NCI-H2107 treated with DMSO at 0.1 percent for 48 hours (cell line): Measurements from ENCODE around the gene SEMA5A.

ENCODE experiments used
- DNase-seq: peaks from one replicate; lab custom pipeline; 2025; ENCODE audit not compliant: unreplicated experiment; lab: John Stamatoyannopoulos, UW

SEMA5A gene

DNA sequence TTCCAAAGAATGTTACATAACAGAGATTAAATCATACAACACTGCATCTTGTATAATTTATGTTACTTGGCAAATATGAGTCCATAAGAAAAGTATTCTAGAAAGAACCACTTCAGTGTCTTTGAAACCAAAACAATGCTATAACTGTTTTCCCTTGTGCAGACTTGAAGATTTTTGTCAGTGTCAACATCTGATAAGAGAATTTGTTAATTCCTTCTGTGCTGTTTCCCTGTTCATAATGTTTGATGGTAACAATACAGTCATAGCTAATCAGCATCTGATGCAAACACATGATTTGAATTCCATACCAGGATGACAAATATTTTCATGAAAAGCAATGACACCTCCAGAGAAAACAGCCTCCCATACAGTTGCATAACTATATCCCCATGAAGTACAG, 306.8 kb downstream of the SEMA5A start:
- no peak for DNase-seq

DNA sequence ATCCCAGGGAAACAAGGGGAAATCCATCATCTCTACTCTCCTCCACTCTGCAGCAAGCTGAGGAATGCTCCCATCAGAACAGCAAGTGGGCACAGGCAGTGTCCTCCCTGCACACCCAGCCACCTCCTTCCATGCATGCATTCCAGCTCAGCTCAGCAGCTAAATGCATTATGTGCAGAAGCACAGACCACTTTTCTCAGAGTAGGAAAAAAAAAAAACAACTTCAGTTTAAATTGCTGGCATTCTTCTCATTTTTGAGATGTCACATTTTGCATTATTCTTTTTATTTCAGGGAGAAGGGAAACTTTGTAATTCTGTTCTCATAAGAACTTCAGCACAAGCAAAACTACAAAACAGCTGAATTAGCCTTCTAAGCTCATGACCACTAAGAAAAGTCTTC, 312.2 kb downstream of the SEMA5A start:
- DNase-seq: no peak

DNA sequence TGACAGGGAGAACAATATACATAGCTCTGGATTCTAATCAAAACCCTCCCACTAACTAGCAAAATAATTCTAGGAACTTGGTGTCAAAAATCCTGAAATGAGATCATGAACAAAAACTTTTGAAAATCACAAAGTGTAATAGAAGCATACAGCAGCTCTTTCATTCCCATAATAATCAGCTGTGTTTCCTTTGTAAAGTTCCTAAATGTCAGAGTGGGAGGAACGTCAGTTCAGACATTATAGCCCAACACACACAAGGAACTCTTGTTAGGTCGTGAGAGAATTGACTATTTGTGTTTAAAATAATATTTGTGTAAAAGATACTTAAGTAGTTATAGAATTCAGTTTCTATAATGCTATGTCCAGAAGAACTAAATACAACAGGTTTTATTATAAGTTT, 312.8 kb downstream of the SEMA5A start:
- DNase-seq: no peak

DNA sequence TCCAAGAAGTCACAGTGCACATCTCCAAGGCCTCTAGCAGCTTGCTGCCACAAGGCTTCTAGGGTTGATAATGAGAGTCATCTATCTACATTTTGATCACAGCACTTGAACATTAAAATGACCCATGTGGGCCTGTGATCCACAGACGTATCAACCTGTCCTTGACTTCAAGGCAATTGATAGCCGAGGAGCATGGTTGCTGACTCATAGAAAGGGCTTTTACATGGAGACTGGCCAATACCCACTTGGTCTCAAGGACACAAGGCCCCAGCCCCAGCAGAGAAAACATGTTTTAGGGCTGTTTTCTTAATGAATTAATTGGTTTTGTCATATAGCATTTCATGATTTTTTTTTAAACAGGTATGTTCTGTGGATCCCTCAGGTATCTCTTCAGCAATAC, 314.0 kb downstream of the SEMA5A start:
- DNase-seq: no peak

DNA sequence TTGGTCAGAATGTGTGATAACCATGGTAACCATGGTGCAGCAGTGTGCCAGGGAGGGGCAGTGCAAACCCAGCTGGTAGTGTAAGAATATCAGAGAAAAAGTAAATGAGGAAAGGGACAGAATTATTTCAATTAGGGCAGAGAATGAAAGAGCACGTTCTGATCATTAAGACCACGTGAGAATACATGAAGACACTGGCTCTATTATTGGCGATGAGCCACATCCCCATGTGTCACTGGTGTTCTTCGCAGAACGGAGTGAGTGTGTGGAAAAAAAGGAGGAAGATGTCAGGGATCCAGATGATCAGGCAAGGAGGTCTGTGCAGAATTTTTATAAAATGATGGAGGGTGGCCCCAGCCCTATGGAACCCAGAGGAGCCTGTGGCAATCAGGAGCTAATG, 315.5 kb downstream of the SEMA5A start:
- no peak for DNase-seq

DNA sequence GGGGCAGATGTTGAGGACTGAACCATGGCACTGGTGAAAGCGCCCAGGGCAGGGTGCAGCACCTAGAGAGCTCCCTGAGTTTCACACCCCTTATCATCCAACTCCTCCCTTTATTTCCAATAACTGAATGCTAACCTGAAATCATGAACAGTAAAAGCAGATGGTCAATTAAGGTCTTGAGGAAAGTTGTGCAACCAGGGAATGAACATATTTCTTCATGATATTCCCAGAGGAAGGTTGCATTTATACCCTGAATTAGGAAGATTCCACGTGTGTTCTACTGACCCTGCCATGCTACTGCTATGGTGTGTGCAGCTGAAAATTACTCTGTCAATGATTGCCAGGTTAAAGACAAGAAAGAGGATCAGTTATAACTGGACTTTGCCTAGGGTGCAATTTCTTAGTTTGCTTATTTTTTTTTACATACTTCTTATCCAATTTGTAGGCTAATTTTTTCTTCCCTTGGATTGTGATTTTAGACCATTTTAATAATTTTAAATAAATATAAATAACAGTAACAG, 319.8 kb downstream of the SEMA5A start:
- no peak for DNase-seq

DNA sequence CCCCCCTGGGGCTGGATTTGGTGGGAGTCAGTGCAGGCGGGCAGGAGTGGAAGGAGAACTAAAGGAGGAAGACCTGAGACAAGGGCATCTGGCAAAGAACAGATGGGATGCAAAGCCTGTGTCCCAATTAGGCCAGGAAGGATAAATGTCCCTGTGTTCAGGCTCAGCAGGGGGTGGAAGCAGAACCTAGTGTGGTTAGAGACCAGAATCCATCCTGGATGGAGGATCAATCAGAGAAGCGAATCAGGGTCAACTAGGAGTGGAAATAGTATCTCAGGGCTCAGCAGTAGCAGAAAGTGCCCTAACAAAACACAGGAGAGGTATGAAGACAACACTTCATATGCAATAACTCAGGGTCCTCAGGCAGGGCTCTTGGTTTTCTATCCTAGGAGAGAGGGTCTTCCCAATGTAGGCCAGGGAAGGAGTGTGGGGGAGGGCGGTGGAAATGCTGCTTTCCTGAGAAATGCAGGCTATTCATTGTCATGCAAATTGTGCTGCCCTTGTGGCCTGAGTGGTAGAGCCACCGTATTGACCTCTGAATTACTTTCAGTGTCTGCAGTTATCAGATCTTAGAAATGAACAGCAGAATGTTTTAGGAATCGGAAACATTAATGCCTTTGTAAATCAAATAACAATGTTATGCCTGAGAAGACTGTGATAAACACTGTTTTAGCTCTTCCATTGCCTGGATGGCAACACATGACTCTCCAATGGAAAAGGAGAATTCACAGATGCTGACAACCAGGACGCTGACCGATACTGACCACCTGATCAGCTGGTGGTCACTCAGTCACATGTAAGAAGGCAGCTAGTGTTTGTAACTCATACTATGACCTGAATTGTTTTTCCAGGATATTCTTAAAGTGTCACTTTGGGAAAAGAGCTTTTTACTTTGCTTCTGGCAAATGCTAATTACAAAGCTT, 323.6 kb downstream of the SEMA5A start:
- DNase-seq: no peak

DNA sequence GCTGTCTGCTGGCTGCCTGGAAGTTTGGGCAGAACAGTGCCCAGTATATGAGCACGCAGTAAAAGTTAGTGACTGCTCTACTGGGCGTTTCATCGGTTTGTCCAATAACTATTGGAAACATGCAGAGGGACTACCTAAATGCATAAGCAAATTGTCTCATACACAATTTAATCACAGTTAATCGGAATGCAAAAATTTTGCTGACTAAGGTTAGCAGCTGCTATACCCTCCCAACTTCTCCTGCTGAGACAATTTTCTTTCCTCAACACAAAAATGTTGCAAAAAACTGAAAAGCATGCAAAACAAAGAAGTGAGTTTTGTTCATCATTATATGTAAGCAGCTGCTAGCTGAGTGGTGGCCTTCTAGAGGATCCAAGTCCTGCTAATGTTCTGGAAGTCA, 327.5 kb downstream of the SEMA5A start:
- no peak for DNase-seq

DNA sequence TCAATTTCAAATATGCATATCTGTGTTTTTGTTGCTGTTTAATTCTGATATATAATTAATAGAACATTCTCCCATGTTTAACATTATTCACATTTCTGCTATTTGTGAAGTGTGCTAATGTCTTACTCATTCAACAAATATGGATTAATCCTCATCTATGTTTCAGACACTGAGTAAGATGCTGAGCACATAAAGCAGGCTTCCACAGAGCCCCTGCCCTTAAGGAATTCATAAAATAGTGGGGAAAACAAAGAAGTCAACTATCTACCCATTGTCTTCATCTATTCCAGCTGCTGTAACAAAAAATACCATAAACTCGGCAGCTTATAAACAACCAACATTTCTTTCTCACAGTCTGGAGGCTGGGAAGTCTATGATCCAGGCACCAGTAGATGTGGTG, 333.3 kb downstream of the SEMA5A start:
- DNase-seq: no peak

DNA sequence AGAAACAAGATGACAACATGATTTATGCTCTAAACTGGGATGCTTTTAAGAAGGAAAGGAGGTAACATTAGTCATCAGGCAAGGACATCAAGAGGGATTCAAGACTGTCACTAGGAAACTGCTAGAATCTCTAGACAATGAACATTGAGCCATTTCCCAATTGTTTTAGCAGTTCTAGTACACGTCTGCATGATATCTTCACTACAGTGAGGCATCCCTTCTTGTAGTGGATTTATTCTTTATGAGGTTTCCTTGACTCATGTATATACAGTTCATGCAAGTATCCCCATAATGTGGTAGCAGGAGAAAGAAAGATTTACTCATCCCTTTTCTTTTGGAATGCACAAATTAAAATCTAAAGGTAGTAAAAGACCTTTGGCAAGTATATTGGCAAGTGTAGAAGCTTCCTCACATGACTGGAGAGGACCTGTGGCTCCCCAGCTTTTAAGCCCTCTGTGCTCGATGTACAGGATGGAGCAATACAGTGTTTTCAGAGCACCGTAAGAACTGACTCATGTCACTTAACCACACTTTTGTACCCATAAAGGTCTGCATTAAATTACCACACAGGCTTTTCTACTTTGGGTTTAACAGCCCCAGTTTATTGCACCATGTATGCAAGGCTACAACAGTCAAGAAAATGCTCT, 335.9 kb downstream of the SEMA5A start:
- no peak for DNase-seq

DNA sequence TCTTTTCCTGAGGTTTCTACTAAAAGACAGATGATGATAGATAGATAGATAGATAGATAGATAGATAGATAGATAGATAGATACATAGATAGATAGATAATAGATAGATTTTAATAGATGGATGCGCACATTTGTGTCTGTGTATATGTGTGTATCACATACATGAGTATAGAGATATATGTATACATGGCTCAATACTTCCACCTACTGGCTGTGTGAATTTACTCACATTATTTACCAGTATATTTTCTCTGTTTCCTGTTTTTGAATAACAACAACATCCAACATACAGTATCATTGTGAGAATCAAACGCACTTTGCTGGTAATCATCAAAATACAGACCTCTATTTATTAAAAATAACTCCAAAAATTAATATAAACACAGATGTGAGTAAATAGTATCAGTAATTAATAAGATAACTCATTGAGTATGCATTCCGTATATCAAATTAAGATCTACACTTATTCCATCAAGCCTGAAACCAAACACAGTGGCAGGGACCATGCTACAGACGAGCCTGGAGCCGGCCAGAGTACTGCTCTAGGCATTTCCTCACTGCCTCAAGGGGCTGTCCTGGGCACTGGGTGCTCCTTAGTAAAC, 338.0 kb downstream of the SEMA5A start:
- DNase-seq: peak; percentile 70

DNA sequence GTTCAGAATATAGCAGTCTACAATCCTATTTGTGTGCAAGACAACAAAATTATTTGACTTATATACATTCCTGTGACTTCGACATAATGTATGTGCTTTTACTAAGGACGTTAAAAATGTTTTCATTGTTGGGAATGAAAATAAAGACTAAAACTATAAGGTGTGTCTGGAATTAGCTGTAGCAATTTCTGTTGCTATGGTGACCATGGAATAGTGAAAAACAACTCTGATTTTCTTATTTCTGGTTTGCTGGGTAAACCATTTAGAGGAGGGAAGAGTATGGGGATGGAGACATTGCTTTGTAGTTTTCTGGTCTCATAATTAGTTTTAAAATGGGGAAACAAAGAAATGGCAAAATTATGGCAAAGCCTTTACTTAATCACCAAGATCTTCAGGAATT, 343.2 kb downstream of the SEMA5A start:
- no peak for DNase-seq

DNA sequence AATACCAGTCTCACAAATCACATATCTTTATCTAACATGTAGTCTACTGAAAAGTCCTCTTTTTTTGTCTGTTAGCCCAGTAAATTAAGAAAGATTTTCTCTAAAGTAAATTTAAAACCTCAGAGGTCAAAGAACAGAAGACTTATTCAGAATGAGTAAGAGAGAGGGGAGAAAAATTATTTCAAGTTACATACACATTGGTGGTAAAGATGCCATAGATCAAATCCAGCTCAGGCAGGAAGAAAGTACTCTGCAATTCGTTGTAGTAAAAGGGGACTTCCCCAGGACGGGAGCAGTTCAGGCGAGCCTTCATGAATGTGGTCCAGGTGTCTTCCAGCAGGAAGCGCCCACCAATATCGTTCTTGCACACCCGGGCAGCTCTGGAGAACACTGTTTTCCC, 344.1 kb downstream of the SEMA5A start:
- DNase-seq: no peak

DNA sequence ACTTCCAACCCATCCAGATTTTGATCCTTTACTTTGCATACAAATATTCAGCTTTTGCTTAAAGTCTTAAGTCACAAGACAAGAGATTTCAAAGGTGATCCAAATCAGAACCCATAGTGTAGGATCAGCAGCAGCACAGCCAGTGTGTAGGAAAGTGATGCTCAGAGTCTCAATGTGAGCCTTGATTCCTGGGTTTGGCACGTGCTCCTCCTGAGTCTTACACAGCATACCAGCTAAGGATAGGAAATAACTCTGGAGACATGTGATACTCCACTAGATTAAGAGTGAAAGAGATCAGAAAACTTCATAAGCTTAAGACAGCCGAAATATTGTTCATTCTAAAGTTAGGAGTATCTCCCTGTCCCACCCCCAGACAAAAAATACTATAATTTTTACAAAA, 344.9 kb downstream of the SEMA5A start:
- DNase-seq: no peak

DNA sequence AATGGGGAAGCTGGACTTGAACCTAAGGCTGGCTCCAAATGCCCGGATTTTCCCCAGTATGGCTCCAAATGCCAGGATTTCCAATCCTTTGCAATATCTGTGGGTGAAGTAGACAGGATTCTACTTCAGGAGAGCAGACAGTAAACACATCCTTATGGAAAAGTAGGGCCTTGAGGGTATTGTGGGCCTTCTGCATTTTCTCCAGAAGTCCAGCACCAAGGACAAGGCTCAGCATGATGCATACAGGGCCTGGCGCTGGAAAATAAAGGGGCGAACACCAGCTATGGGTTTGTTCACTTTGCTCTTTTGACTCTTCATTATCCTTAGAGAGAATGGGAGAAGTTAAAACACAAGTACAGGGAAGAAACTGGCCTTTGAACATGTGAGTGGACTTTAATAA, 347.5 kb downstream of the SEMA5A start:
- DNase-seq: no peak

DNA sequence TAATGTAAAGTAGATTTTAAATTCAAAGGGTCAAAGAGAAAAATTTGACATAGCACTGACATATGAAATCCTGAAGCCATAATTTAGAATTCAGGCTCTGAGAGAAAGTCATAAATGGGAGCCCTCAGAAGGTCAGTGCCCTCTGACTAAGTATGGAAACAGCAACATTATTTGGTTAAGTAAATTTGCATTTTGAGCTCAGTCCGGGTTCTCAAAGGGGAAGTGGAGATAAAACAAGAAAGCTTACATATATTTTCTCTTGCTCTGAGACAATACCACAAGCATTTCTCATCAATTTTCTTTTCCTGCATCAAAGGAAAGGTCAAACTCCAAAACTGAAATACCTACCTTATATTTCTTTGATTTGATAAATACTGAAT, 348.0 kb downstream of the SEMA5A start:
- no peak for DNase-seq

DNA sequence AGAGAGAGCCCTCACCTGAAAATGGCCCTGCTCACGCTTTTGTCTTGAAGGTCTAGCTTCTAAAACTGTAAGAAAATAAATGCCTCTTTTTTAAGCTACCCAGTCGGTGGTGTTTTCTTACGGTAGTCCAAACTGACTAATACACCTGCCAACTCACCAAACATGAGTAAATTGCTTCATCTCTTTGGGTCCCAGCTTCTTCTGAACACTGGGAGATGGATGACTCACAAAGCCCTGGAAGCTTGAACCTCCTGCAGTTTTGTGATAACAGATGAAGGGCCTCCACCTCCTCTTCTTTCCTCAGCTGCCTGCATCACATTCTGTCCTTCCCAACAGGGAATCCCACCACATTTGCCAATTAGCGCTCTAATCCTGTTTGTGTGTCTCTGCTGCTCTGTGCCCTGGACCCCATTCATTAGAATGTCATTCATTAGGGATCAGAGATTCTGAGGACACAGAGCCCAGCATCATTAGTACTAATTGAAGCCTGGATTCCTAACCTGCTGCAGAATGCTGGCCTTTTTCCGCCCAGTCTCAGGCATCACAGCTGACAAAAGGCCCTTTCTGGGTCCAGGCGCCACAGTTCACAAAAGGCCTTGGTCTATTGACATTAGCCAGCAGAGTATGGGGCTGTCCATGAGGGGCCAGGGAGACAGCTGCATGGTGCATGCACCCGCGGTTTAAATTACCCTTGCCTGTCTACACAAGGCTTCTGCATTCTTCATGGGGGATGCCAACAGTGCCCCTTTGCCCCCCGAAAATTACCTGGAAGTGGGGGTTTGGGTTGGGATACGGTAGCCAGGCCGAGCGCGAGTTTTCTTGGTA, 349.3 kb downstream of the SEMA5A start:
- DNase-seq: no peak

DNA sequence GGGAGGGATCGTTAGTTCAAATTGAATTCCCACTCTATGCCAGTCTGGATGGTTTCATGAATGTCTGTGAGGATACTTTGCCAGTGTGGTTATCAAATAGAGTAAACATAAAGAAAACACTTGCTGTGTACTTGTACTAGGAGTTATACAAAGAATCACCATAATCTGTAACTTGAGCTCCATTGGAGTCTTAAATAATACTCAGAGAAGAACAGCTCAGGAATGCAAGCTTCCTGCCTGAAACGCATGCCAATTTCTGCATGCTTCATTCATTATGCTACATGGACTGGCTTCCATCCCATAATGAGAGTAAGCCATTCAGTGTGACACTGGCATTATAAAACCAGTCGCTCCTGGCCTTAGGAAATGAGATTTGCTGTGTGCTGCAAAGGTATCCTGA, 351.4 kb downstream of the SEMA5A start:
- no peak for DNase-seq

DNA sequence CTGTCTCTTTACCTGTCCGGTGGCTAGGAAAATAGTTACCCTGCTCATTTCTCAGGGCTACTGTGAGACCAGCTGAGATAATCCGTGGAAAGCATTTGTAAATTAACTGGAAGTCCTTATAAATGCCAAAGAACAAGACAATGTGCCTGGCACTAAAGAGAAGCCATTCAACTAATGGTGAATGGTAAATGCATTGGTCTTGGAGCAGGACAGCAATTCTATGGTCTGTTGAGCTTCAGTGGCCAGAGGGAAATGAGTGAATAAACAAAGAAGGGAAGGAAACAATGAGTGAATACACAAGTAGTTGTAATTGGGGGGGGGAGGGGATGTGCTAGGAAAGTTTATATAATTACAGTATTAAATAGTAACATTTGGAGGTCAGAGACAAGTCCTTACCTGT, 353.6 kb downstream of the SEMA5A start:
- DNase-seq: no peak

DNA sequence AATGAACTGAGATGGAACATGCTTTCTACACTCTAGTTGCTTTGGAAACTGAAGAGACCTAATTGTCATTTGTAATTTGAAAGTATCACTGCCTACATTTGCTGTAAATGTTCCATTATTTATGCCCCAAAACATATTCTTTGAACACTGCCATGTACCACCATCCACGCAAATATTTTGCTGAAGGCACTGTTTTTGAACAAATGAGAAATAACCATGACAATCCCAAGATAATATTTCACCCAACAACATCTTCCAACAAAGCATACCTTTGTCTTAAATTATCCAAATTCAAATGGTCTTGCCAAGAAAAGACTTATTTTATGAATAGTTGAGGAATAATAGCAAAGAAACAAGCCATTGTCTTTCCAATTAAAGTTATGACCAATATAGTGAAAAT, 356.2 kb downstream of the SEMA5A start:
- no peak for DNase-seq

DNA sequence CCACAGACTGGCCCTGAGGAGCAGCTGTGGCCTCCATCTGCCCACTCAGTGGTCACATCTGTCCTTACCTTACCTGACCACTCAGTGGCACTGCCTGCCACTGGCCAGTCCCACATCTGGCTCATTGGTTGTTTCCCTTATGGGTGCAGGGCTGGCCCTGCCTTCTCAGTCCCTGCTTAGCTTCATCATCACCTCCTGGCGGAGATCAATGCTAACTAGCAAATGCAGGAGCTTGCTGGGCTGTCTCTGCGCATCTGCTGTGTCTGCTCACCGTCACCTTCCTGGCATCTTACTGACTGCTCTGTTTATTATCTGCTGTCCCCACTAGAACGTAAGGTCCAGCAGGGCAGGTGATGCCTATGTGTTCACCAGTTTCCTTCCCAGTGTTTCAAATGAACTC, 356.9 kb downstream of the SEMA5A start:
- DNase-seq: no peak
